Activated CD4-positive, alpha-beta T cell treated with anti-CD3 and anti-CD28 coated beads, Interleukin-2, amount 50 U/mL, for 16 hours (primary cell): Measurements from ENCODE around the gene KDM2A.

Source experiments
- DNase-seq: peaks from one replicate; pipeline ENCODE4 v3.0.0-alpha.2; 2020

Gene KDM2A

GRCh38 chr11:67262731-67263675 lies 143.9 kb downstream of the KDM2A start:
- DNase-seq = peak; percentile 84

- no peak for DNase-seq
Observed at GRCh38 chr11:67264260-67264659, 145.2 kb downstream of the KDM2A start.

GRCh38 chr11:67264877-67265632 lies 146.0 kb downstream of the KDM2A start:
- no peak for DNase-seq

GRCh38 chr11:67265633-67266448 lies 146.8 kb downstream of the KDM2A start:
- DNase-seq = peak; percentile 83

- DNase-seq = no peak
Observed at GRCh38 chr11:67266449-67267187, 147.6 kb downstream of the KDM2A start, which contains the start of gene GRK2. GRK2 (plus strand) TSS chr11:67266473; CDS start chr11:67266700, 227 bp downstream.

- DNase-seq = peak; percentile 38
Observed at GRCh38 chr11:67267188-67268080, 148.4 kb downstream of the KDM2A start.

- peak; percentile 96 for DNase-seq
Observed at GRCh38 chr11:67268081-67268961, 149.3 kb downstream of the KDM2A start.

- DNase-seq = no peak
Observed at GRCh38 chr11:67268962-67269268, 149.9 kb downstream of the KDM2A start.

- DNase-seq = peak; percentile 41
Observed at GRCh38 chr11:67269401-67270255, 150.6 kb downstream of the KDM2A start.

GRCh38 chr11:67270256-67271204 lies 151.5 kb downstream of the KDM2A start:
- DNase-seq = peak; percentile 51

- DNase-seq = no peak
Observed at GRCh38 chr11:67271205-67271540, 152.1 kb downstream of the KDM2A start.

- DNase-seq = peak; percentile 90
Observed at GRCh38 chr11:67271541-67272284, 152.7 kb downstream of the KDM2A start.

GRCh38 chr11:67272327-67273259 lies 153.5 kb downstream of the KDM2A start:
- DNase-seq = peak; percentile 53

GRCh38 chr11:67273260-67273990 lies 154.4 kb downstream of the KDM2A start:
- no peak for DNase-seq
